Colonic mucosa (tissue), 4 donors: Measurements from ENCODE around the gene ZNF57. TPM values are rescaled to one million over a fixed set of nuclear protein-coding genes. Genes with fewer than 3 reads are reported as not detected.
"Not testable (repeated sequence)": the region's sequence is repeated elsewhere in the genome, so short reads cannot be mapped to it uniquely, and the experiment has no call there.

ENCODE experiments used
- DNase-seq: peaks from one replicate; pipeline ENCODE4 v3.0.0-alpha.2; 2020
- H3K27ac ChIP-seq: fragments of 200-600 bp; one replicate; pipeline ENCODE4 v1.8.0; 2021
- H3K27me3 ChIP-seq: fragments of 200-600 bp; one replicate; pipeline ENCODE4 v1.8.0; 2021
- H3K36me3 ChIP-seq: fragments of 200-600 bp; one replicate; pipeline ENCODE4 v1.8.0; 2021
- H3K4me1 ChIP-seq: fragments of 200-600 bp; one replicate; pipeline ENCODE4 v1.8.0; 2021; ENCODE audit warnings: mild to moderate bottlenecking
- H3K4me3 ChIP-seq: fragments of 200-600 bp; one replicate; pipeline ENCODE4 v1.8.0; 2021
- H3K9ac ChIP-seq, 2 donors: one replicate each; pipeline ENCODE4 v1.7.0; 2013; ENCODE audit warnings: control low read depth in 2 of 2, low read depth in 2 of 2, low read length in 2 of 2
- H3K9me3 ChIP-seq: fragments of 200-600 bp; one replicate; pipeline ENCODE4 v1.8.0; 2021
- intact Hi-C: fragments of 100-400 bp; cut with DNase I; formaldehyde crosslinking; loops from one replicate; pipeline ENCODE4 v1.14.1; 2022
- total RNA-seq, 2 donors: library from RNA; stranded (reverse); fragmentation: NEBNext Ultra II Directional in 1 of 2; extraction: Animal tissue kit (Norgen Biotek cat#: 25700) in 1 of 2; gene quantifications; one replicate each; pipeline ENCODE4 v1.2.1, GENCODE V29; 2021
- TF ChIP-seq, protein P1 (sequence below): fragments of 200-600 bp; IDR thresholded peaks from one replicate; pipeline ENCODE4 v1.8.0; 2022; ENCODE audit warnings: antibody characterized with exemption, mild to moderate bottlenecking
- donor health status: healthy.
- donor health status: DM: no; HTN: no; CAD: no.
- donor health status: DM: no; HTN: no; CAD: no.

Gene ZNF57
- total RNA-seq, 2 donors from 2014 or later, result 10.9 to 12.4 TPM

DNA sequence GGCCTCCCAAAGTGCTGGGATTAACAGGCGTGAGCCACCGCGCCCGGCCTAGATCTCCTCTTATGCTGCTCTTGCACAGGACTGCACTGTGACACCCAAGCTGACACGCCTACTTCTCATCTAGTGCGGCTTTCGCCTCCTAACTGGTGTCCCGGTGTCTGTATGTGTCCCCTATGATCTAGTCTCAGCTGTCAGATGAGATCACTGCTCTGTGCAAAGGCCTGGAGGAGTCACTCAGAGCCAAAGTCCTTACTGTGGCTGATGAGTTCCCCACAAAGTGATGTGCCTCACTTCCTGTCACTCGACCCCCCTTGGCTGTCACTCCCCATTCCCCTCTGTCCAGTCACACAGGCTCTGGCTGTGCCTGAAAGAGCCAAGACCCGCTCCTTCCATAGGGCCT is 31.1 kb upstream of the ZNF57 start:
- Histone ChIP-seq H3K9me3 (no peaks in the 10 kb centered on the region), H3K4me3 (no peak overlapping the region), H3K4me1 (no peaks in the 10 kb centered on the region), H3K36me3 (no peaks in the 10 kb centered on the region), H3K27ac (no peak overlapping the region), H3K27me3 (no peaks in the 10 kb centered on the region), H3K9ac (no peak overlapping the region)
- intact Hi-C loops, result loop anchor here (5.0 kb wide), 1 partner anchor 222 kb away; no protein-coding TSS in a partner anchor
- DNase-seq, result no peak
- TF ChIP-seq, protein P1, sequence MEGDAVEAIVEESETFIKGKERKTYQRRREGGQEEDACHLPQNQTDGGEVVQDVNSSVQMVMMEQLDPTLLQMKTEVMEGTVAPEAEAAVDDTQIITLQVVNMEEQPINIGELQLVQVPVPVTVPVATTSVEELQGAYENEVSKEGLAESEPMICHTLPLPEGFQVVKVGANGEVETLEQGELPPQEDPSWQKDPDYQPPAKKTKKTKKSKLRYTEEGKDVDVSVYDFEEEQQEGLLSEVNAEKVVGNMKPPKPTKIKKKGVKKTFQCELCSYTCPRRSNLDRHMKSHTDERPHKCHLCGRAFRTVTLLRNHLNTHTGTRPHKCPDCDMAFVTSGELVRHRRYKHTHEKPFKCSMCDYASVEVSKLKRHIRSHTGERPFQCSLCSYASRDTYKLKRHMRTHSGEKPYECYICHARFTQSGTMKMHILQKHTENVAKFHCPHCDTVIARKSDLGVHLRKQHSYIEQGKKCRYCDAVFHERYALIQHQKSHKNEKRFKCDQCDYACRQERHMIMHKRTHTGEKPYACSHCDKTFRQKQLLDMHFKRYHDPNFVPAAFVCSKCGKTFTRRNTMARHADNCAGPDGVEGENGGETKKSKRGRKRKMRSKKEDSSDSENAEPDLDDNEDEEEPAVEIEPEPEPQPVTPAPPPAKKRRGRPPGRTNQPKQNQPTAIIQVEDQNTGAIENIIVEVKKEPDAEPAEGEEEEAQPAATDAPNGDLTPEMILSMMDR, result no peak

DNA sequence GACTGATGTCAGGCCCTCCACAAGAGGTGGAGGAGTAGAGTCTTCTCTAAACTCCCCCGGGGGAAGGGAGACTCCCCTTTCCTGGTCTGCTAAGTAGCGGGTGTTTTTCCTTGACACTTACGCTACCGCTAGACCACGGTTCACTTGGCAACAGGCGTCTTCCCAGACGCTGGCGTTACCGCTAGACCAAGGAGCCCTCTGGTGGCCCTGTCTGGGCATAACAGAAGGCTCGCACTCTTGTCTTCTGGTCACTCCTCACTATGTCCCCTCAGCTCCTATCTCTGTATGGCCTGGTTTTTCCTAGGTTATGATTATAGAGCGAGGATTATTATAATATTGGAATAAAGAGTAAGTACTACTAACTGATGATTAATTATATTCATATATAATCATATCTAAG is 28.6 kb upstream of the ZNF57 start:
- DNase-seq, H3K9ac ChIP-seq, H3K4me1 ChIP-seq, H3K9me3 ChIP-seq, H3K27me3 ChIP-seq, H3K36me3 ChIP-seq, H3K27ac ChIP-seq, H3K4me3 ChIP-seq: not testable (repeated sequence)
- intact Hi-C loops, result loop anchor here (5.0 kb wide), 1 partner anchor 225 kb away; no protein-coding TSS in a partner anchor

GRCh38 chr19:2877398-2878331 is 23.1 kb upstream of the ZNF57 start:
- no peak for DNase-seq
- H3K9me3 ChIP-seq, result peaks cover 8% of the 10 kb centered on the region
- TF ChIP-seq, protein P1, result no peak
- H3K4me1 ChIP-seq, result no peaks in the 10 kb centered on the region
- no peak overlapping the region for H3K27ac ChIP-seq
- no peaks in the 10 kb centered on the region for H3K36me3 ChIP-seq
- H3K27me3 ChIP-seq, result no peaks in the 10 kb centered on the region
- H3K9ac ChIP-seq, result no peak overlapping the region
- intact Hi-C loops, result no loop called here
- H3K4me3 ChIP-seq, result no peak overlapping the region

- Histone ChIP-seq H3K36me3 (no peaks in the 10 kb centered on the region), H3K27ac (no peak overlapping the region), H3K27me3 (no peaks in the 10 kb centered on the region), H3K4me3 (no peak overlapping the region), H3K9me3 (no peaks in the 10 kb centered on the region), H3K9ac (no peak overlapping the region), H3K4me1 (no peaks in the 10 kb centered on the region)
- intact Hi-C loops, result no loop called here
- TF ChIP-seq, protein P1, result no peak
- DNase-seq, result no peak
Measured at GRCh38 chr19:2883686-2884439, 16.9 kb upstream of the ZNF57 start.

- Histone ChIP-seq H3K27me3 (no peaks in the 10 kb centered on the region), H3K36me3 (no peaks in the 10 kb centered on the region), H3K9me3 (no peaks in the 10 kb centered on the region), H3K4me1 (no peaks in the 10 kb centered on the region), H3K27ac (no peak overlapping the region), H3K4me3 (no peak overlapping the region), H3K9ac (no peak overlapping the region)
- intact Hi-C loops, result loop anchor here (5.0 kb wide), 1 partner anchor 57 kb away; the partner anchor contains the start of gene ZNF77
- TF ChIP-seq, protein P1, result no peak
- DNase-seq, result no peak
Measured at GRCh38 chr19:2885736-2886135, 15.0 kb upstream of the ZNF57 start.
